Left kidney (tissue), 2 donors: ENCODE measurements around the gene TRMT44. TPM values are rescaled to one million over a fixed set of nuclear protein-coding genes. Genes with fewer than 3 reads are reported as not detected.
A peak's percentile ranks its signal among the peaks of the same experiment; 100 is the strongest.
"Not testable (repeated sequence)": the region's sequence is repeated elsewhere in the genome, so short reads cannot be mapped to it uniquely, and the experiment has no call there.

Experiments
- DNase-seq: peaks from one replicate; pipeline ENCODE4 v3.0.0-alpha.2; 2013
- polyA plus RNA-seq: library from polyadenylated mRNA; unstranded; fragments of 120-200 nt; gene quantifications from one replicate; pipeline ENCODE4 v1.2.1, GENCODE V29; 2013; ENCODE audit not compliant: insufficient read length

Gene TRMT44
- polyA plus RNA-seq, 1 donor = 20.5 TPM

GRCh38 chr4:8467016-8467415, 26.4 kb downstream of the TRMT44 start:
- DNase-seq = no peak

- DNase-seq = no peak
Observed at GRCh38 chr4:8468746-8469535, 28.4 kb downstream of the TRMT44 start.

- DNase-seq = no peak
Observed at GRCh38 chr4:8469550-8469949, 29.0 kb downstream of the TRMT44 start.

- no peak for DNase-seq
Observed at GRCh38 chr4:8470451-8471024, 30.0 kb downstream of the TRMT44 start.

- no peak for DNase-seq
Observed at GRCh38 chr4:8471211-8471875, 30.8 kb downstream of the TRMT44 start.

GRCh38 chr4:8472158-8472688, 31.6 kb downstream of the TRMT44 start:
- DNase-seq = no peak

GRCh38 chr4:8472689-8473197, 32.2 kb downstream of the TRMT44 start:
- DNase-seq = peak; percentile 74

- no peak for DNase-seq
Observed at GRCh38 chr4:8473198-8473919, 32.8 kb downstream of the TRMT44 start.

GRCh38 chr4:8473920-8474590, 33.5 kb downstream of the TRMT44 start:
- DNase-seq = no peak

- no peak for DNase-seq
Observed at GRCh38 chr4:8474856-8475255, 34.3 kb downstream of the TRMT44 start.

- DNase-seq = no peak
Observed at GRCh38 chr4:8475751-8476575, 35.4 kb downstream of the TRMT44 start.

- DNase-seq = no peak
Observed at GRCh38 chr4:8477095-8477635, 36.6 kb downstream of the TRMT44 start.

- DNase-seq = no peak
Observed at GRCh38 chr4:8477676-8478075, 37.1 kb downstream of the TRMT44 start.

GRCh38 chr4:8478371-8478770, 37.8 kb downstream of the TRMT44 start:
- DNase-seq = no peak

- DNase-seq = no peak
Observed at GRCh38 chr4:8478801-8479744, 38.5 kb downstream of the TRMT44 start.

GRCh38 chr4:8480221-8480620, 39.6 kb downstream of the TRMT44 start:
- DNase-seq = no peak

GRCh38 chr4:8486643-8487042, 46.1 kb downstream of the TRMT44 start:
- not testable (repeated sequence) for DNase-seq

GRCh38 chr4:8488791-8489369, 48.3 kb downstream of the TRMT44 start:
- no peak for DNase-seq

- DNase-seq = not testable (repeated sequence)
Observed at GRCh38 chr4:8491478-8491877, 50.9 kb downstream of the TRMT44 start.
